Skeletal muscle tissue (tissue), 4 donors: ENCODE measurements around the gene GARNL3. TPM values are rescaled to one million over a fixed set of nuclear protein-coding genes. Genes with fewer than 3 reads are reported as not detected.

Source experiments
- H3K27ac ChIP-seq: one replicate; pipeline ENCODE4 v1.7.0; 2013; ENCODE audit warnings: mild to moderate bottlenecking, low read depth, low read length, inconsistent platforms
- H3K27me3 ChIP-seq, 3 donors: one replicate each; pipeline ENCODE4 v1.7.0; 2013; ENCODE audit warnings: low read length in 3 of 3; ENCODE audit not compliant: control insufficient read depth in 3 of 3, insufficient read depth in 3 of 3
- H3K36me3 ChIP-seq, 3 donors: one replicate each; pipeline ENCODE4 v1.7.0; 2013; ENCODE audit warnings: low read length in 3 of 3; ENCODE audit not compliant: control insufficient read depth in 3 of 3, insufficient read depth in 3 of 3
- H3K4me1 ChIP-seq, 3 donors: one replicate each; pipeline ENCODE4 v1.7.0; 2013; ENCODE audit warnings: low read length in 3 of 3, mild to moderate bottlenecking in 3 of 3; ENCODE audit not compliant: control insufficient read depth in 3 of 3, insufficient read depth in 3 of 3
- H3K4me3 ChIP-seq, 3 donors: one replicate each; pipeline ENCODE4 v1.7.0; 2013; ENCODE audit warnings: low read length in 3 of 3
- H3K9ac ChIP-seq, 3 donors: one replicate each; pipeline ENCODE4 v1.7.0; 2013; ENCODE audit warnings: low read length in 3 of 3, mild to moderate bottlenecking in 3 of 3, moderate library complexity in 2 of 3, low read depth in 1 of 3
- H3K9me3 ChIP-seq, 3 donors: one replicate each; pipeline ENCODE4 v1.7.0; 2013; ENCODE audit warnings: low read length in 3 of 3; ENCODE audit not compliant: control insufficient read depth in 3 of 3
- total RNA-seq: library from RNA; depleted of rRNA; stranded (reverse); fragments of >200 nt; gene quantifications from one replicate; pipeline ENCODE4 v1.2.3, GENCODE V29; 2014
- donor health status: Osteomylitis.

The GARNL3 gene
- total RNA-seq, 1 donor from 2014 or later: 21.9 TPM

DNA sequence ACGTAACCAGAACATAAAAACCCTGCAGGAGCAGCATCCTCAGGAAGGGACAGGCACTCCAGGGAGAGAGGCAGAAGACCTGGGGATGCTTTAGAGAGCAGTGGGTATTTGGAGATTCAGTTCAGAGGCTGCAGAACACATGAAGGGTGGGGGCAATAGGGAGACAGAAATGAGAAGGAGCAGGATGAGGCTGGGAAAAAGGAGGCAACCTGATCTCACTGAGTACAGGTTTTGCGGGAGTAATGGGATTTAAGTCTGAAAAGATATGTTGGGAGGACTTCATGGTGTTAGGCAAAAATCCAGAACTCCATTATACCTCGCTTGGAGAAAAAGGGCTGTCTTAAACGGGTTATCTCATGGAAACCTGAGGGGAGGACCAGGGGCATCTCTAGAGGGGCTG lies 41.3 kb upstream of the GARNL3 start:
- H3K9ac ChIP-seq: no peak overlapping the region
- H3K4me1 ChIP-seq: peaks cover 9 to 17% (median 15%) of the 10 kb centered on the region in 3 donors
- H3K36me3 ChIP-seq: no peaks in the 10 kb centered on the region
- no peak overlapping the region for H3K27ac ChIP-seq
- no peaks in the 10 kb centered on the region for H3K9me3 ChIP-seq
- no peak overlapping the region for H3K4me3 ChIP-seq
- H3K27me3 ChIP-seq: no peaks in the 10 kb centered on the region

- Histone ChIP-seq H3K4me3 (peak overlapping the region; percentile 49 to 86 (median 86)), H3K4me1 (peaks cover 9 to 17% (median 15%) of the 10 kb centered on the region in 3 donors), H3K36me3 (no peaks in the 10 kb centered on the region), H3K27me3 (no peaks in the 10 kb centered on the region), H3K27ac (no peak overlapping the region), H3K9ac (peak overlapping the region in 1 of 3 donors; percentile 62), H3K9me3 (no peaks in the 10 kb centered on the region)
Observed at GRCh38 chr9:127223810-127224177, 40.8 kb upstream of the GARNL3 start.

DNA sequence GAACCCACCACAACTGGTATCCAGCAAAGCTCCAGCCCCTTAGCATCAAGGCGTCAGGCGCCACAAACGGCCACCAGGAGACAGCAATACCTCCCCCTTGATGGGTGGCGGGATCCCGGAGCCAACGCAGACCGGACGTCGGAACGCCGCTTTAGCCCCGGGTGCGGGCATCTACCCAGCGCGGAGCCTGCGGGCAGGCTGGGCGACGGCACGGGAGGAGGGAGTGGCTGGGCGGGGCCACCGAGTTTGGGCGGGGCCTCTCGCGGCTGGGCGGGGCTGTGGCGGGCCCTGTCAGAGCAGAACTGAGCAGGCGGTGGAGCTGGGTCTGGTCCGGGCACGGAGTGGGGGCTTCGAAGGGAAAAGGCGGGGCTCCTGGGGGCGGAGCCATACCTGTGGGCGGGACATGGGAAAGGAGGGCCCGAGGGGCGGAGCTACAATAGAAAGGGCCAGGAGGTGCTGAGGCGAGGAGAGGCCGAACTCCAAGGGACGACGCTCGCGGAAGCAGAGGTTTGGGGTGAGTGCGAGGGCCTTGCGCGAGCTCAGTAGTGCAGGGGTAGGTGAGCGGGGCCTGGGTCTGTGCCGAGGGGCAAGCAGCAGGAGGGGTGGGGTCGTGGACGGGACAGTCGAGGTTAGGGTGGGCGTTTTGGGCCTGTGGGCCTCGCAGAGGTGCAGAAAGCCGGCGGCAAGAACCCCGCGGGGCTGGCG lies 40.2 kb upstream of the GARNL3 start:
- Histone ChIP-seq H3K4me1 (peaks cover 9 to 17% (median 15%) of the 10 kb centered on the region in 3 donors), H3K4me3 (peak overlapping the region; percentile 77 to 86 (median 86)), H3K27ac (peak overlapping the region; percentile 72), H3K27me3 (no peaks in the 10 kb centered on the region), H3K9me3 (no peaks in the 10 kb centered on the region), H3K9ac (peak overlapping the region; percentile 61 to 83 (median 69)), H3K36me3 (no peaks in the 10 kb centered on the region)

DNA sequence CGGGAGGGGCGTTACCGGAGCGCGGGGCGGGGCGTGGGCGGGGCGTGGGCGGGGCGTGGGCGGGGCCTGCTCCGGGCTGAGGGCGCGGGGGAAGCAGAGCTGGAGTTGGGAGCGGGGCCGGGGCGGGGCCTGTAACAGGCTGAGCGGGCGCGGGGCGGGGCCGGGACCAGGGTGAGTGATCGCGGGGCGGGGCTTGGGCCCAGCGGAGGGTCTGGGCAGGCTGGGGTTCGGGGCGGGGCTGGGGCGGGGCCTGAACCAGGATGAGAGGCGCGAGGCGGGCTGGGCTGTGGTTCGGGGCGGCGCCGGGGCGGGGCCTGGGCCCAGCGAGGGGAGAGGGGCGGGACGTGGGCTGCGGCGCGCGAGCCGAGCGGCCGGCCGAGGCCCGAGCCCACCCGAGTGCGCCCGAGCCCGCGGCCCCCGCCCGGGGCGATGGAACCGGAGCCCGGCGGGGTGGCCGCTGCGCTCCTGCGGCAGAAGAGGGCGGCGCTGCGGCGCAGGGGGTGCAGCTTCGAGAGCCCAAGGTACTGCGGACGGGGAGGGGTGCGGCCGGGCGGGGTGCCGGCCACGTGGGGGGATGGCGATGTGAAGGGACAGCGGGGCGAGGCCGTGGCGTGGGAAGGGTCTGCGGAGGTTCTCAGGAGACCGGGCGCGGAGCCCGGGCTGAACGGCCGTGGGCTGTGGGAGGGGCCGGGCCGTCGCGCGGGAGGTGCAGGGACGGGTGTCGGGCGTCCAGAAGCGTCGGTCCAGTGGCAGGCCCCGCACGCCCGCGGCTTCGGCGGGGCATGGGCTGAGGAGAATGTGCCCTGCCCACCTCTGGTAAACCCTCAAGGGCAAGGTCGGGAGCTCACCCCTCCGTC lies 39.5 kb upstream of the GARNL3 start:
- Histone ChIP-seq H3K9ac (peak overlapping the region; percentile 20 to 83 (median 60)), H3K9me3 (no peaks in the 10 kb centered on the region)

DNA sequence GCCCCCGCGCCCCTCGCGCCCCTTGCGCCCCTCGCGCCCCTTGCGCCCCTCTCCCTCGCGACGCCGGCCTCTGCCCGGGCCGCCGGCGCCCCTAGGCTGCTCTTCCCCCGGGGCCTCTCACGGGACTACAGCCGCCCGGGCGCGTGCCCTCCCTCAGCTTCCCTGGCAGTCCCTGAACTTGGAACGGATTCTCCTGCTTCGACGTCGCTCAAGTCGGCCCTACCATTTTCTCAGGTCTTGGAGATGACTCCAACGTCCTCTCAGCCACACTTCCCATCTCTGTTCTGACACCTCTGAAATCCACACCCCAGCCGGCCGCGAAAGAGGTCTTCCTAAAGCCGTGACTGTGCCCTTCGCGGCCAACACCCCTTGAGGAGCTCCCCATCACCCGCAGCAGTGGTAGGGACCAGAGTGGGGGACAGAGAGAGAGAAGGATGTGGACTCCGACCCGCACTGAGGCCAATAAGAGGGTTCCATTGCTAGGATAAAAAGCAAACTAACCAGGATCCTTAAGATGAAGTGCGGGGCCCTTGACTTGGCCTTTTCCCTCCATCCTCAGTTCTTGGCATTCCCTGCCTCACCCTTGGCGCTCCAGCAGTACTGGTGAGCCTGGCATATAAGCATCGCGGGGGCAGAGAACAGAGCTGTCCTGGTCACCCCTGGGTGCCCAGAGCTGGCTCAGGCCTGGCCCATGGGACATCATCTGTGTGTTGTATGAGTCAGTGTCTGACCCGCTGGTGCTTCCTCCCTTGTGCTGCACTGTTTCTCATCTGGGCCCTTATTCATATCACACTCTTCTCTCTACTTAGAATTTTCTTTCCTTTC lies 38.6 kb upstream of the GARNL3 start:
- H3K9ac ChIP-seq: peak overlapping the region in 1 of 3 donors; percentile 68
- H3K27ac ChIP-seq: no peak overlapping the region

More for the DNA sequence above, 39.5 kb upstream of the GARNL3 start:
- Histone ChIP-seq H3K27me3 (no peaks in the 10 kb centered on the region), H3K36me3 (no peaks in the 10 kb centered on the region), H3K4me3 (peak overlapping the region; percentile 77 to 86 (median 86)), H3K27ac (peak overlapping the region; percentile 72), H3K4me1 (peaks cover 9 to 17% (median 15%) of the 10 kb centered on the region in 3 donors)

DNA sequence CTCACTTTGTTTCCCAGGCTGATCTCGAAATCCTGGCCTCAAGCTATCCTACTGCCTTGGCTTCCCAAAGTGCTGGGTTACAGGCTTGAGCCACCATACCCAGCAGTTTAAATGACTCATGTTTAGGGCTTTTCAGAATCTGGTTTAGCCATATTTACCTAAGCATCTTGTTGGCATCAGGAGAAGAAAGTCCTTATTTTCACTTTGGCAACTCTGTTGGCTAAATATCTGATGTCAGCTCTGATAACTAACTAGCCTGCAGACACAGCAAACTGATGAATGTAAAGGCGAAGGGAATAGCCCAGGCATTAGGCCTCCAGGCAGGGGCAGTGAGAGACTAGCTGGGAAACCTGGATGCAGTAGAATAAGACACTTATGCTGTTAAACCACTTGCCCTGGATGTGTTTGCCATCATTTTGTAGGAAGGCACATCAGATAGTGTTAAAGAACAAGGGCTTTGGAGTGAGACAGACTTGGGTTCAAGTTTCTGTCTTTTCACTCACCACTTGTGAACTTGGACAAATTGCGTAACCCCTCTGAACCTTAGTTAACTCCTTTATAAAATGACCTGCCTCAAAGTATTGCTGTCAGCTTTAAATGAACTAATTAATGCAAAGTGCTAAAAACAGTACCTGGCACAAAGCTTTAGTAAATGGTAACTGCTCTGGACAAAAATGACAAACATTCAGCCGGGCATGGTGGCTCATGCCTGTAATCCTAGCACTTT lies 34.7 kb upstream of the GARNL3 start:
- H3K36me3 ChIP-seq: no peaks in the 10 kb centered on the region
- H3K9ac ChIP-seq: no peak overlapping the region
- no peaks in the 10 kb centered on the region for H3K27me3 ChIP-seq
- H3K27ac ChIP-seq: no peak overlapping the region
- peaks cover 0 to 7% (median 6%) of the 10 kb centered on the region in 3 donors for H3K4me1 ChIP-seq
- H3K4me3 ChIP-seq: no peak overlapping the region
- no peaks in the 10 kb centered on the region for H3K9me3 ChIP-seq

More for the DNA sequence above, 38.6 kb upstream of the GARNL3 start:
- no peaks in the 10 kb centered on the region for H3K27me3 ChIP-seq
- H3K4me1 ChIP-seq: peaks cover 9 to 17% (median 15%) of the 10 kb centered on the region in 3 donors
- peak overlapping the region; percentile 24 to 77 (median 70) for H3K4me3 ChIP-seq
- H3K9me3 ChIP-seq: no peaks in the 10 kb centered on the region
- H3K36me3 ChIP-seq: no peaks in the 10 kb centered on the region

DNA sequence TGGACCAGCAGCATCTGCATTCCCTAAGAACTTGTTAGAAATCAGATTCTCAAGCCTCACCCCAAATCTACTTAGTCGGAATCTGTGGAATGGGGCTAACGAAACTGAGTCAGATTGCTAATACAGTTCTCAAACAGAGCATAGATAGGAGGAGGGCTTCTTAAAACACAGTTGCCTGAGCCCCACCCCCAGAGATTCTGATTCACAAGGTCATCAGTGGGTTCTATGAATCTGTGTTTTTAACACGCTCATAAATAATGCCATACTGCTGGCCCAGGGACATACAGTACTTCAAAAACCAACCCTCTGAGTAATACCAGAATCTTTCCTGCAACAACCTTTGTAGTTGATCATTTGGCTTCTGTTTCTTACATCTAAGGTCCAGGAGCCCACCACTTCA lies 32.9 kb upstream of the GARNL3 start:
- Histone ChIP-seq H3K9me3 (no peaks in the 10 kb centered on the region), H3K36me3 (no peaks in the 10 kb centered on the region), H3K4me3 (no peak overlapping the region), H3K4me1 (no peaks in the 10 kb centered on the region), H3K27me3 (no peaks in the 10 kb centered on the region), H3K27ac (no peak overlapping the region), H3K9ac (no peak overlapping the region)

- Histone ChIP-seq H3K27ac (no peak overlapping the region), H3K4me3 (no peak overlapping the region), H3K4me1 (no peaks in the 10 kb centered on the region), H3K9ac (no peak overlapping the region), H3K36me3 (peaks cover 0 to 5% (median 0%) of the 10 kb centered on the region in 3 donors), H3K27me3 (no peaks in the 10 kb centered on the region), H3K9me3 (no peaks in the 10 kb centered on the region)
Observed at GRCh38 chr9:127232833-127233549, 31.6 kb upstream of the GARNL3 start.

- H3K27ac ChIP-seq: no peak overlapping the region
- H3K36me3 ChIP-seq: peaks cover 0 to 5% (median 0%) of the 10 kb centered on the region in 3 donors
- no peak overlapping the region for H3K4me3 ChIP-seq
- H3K4me1 ChIP-seq: no peaks in the 10 kb centered on the region
- H3K9me3 ChIP-seq: no peaks in the 10 kb centered on the region
- no peaks in the 10 kb centered on the region for H3K27me3 ChIP-seq
- no peak overlapping the region for H3K9ac ChIP-seq
Observed at GRCh38 chr9:127233550-127233949, 31.0 kb upstream of the GARNL3 start.
